Effector memory CD4-positive, alpha-beta T cell (primary cell): ENCODE measurements around the gene IL36B.

Experiments
- DNase-seq, 3 donors: peaks; one replicate each; pipeline ENCODE4 v3.0.0-alpha.2; 2020
- H3K27ac ChIP-seq: 2 replicates; pipeline ENCODE4 v1.7.0; 2013; ENCODE audit warnings: mild to moderate bottlenecking, low read length, moderate library complexity; ENCODE audit not compliant: insufficient read depth, poor library complexity, severe bottlenecking
- H3K27me3 ChIP-seq: replicated peaks from 2 replicates; pipeline ENCODE4 v1.7.0; 2013; ENCODE audit warnings: mild to moderate bottlenecking, low read length; ENCODE audit not compliant: insufficient read depth, control insufficient read depth, poor library complexity, severe bottlenecking
- H3K36me3 ChIP-seq: 2 replicates; pipeline ENCODE4 v1.7.0; 2013; ENCODE audit warnings: mild to moderate bottlenecking, low read length, moderate library complexity; ENCODE audit not compliant: control insufficient read depth, insufficient read depth
- H3K4me1 ChIP-seq: 2 replicates; pipeline ENCODE4 v1.7.0; 2013; ENCODE audit warnings: low read length, mild to moderate bottlenecking; ENCODE audit not compliant: control insufficient read depth, insufficient read depth, poor library complexity, severe bottlenecking
- H3K4me3 ChIP-seq: 2 replicates; pipeline ENCODE4 v1.7.0; 2013; ENCODE audit warnings: low read length, low read depth, mild to moderate bottlenecking; ENCODE audit not compliant: insufficient read depth, poor library complexity, severe bottlenecking
- H3K9me3 ChIP-seq: 2 replicates; pipeline ENCODE4 v1.7.0; 2013; ENCODE audit warnings: mild to moderate bottlenecking, low read length, moderate library complexity; ENCODE audit not compliant: control insufficient read depth

The IL36B gene

GRCh38 chr2:113067681-113068080 lies 15.0 kb upstream of the IL36B start, which contains the start of gene IL1F10:
Gene IL1F10 (plus strand): TSS chr2:113067970. CDS start chr2:113072739, 4,769 bp downstream.
- Histone ChIP-seq H3K27ac (no peak within 1 kb of the TSS), H3K27me3 (no peaks in the 10 kb centered on the region)
- DNase-seq = no peak

GRCh38 chr2:113064898-113065297 lies 12.2 kb upstream of the IL36B start:
- Histone ChIP-seq H3K4me3 (no peak overlapping the region), H3K9me3 (no peaks in the 10 kb centered on the region), H3K27me3 (no peaks in the 10 kb centered on the region), H3K27ac (no peak overlapping the region), H3K4me1 (no peaks in the 10 kb centered on the region), H3K36me3 (no peaks in the 10 kb centered on the region)
- DNase-seq = no peak

More at GRCh38 chr2:113067681-113068080, 15.0 kb upstream of the IL36B start, which contains the start of gene IL1F10:
- H3K4me3 ChIP-seq = no peak within 1 kb of the TSS
- no peaks in the 10 kb centered on the region for H3K4me1 ChIP-seq
- no peaks in the 10 kb centered on the region for H3K36me3 ChIP-seq
- no peaks in the 10 kb centered on the region for H3K9me3 ChIP-seq

GRCh38 chr2:113064281-113064680 lies 11.6 kb upstream of the IL36B start:
- Histone ChIP-seq H3K27ac (no peak overlapping the region), H3K4me3 (no peak overlapping the region), H3K36me3 (no peaks in the 10 kb centered on the region), H3K9me3 (no peaks in the 10 kb centered on the region), H3K27me3 (no peaks in the 10 kb centered on the region), H3K4me1 (no peaks in the 10 kb centered on the region)
- no peak for DNase-seq

- Histone ChIP-seq H3K4me3 (no peak overlapping the region), H3K27ac (no peak overlapping the region), H3K36me3 (no peaks in the 10 kb centered on the region), H3K4me1 (no peaks in the 10 kb centered on the region), H3K27me3 (no peaks in the 10 kb centered on the region), H3K9me3 (no peaks in the 10 kb centered on the region)
- DNase-seq = no peak
Measured at GRCh38 chr2:113061896-113062770, 9.5 kb upstream of the IL36B start.

- Histone ChIP-seq H3K9me3 (no peaks in the 10 kb centered on the region), H3K27me3 (no peaks in the 10 kb centered on the region), H3K27ac (no peak overlapping the region), H3K36me3 (no peaks in the 10 kb centered on the region), H3K4me1 (no peaks in the 10 kb centered on the region), H3K4me3 (no peak overlapping the region)
- no peak for DNase-seq
Measured at GRCh38 chr2:113061241-113061640, 8.6 kb upstream of the IL36B start.

- no peaks in the 10 kb centered on the region for H3K36me3 ChIP-seq
- H3K4me3 ChIP-seq = no peak overlapping the region
- H3K9me3 ChIP-seq = no peaks in the 10 kb centered on the region
- DNase-seq = no peak
- no peaks in the 10 kb centered on the region for H3K27me3 ChIP-seq
- H3K4me1 ChIP-seq = no peaks in the 10 kb centered on the region
- no peak overlapping the region for H3K27ac ChIP-seq
Measured at GRCh38 chr2:113060796-113061195, 8.1 kb upstream of the IL36B start.

GRCh38 chr2:113060396-113060795 lies 7.7 kb upstream of the IL36B start:
- Histone ChIP-seq H3K27me3 (no peaks in the 10 kb centered on the region), H3K27ac (no peak overlapping the region), H3K4me1 (no peaks in the 10 kb centered on the region), H3K36me3 (no peaks in the 10 kb centered on the region), H3K9me3 (no peaks in the 10 kb centered on the region), H3K4me3 (no peak overlapping the region)
- DNase-seq = no peak

- H3K4me1 ChIP-seq = no peaks in the 10 kb centered on the region
- no peak for DNase-seq
- H3K9me3 ChIP-seq = no peaks in the 10 kb centered on the region
- H3K27me3 ChIP-seq = no peaks in the 10 kb centered on the region
- no peak within 1 kb of the TSS for H3K27ac ChIP-seq
- no peaks in the 10 kb centered on the region for H3K36me3 ChIP-seq
- H3K4me3 ChIP-seq = no peak within 1 kb of the TSS
Measured at GRCh38 chr2:113058998-113059960, 6.6 kb upstream of the IL36B start, which contains the start of gene IL36RN. Gene IL36RN (plus strand): TSS chr2:113059198. CDS start chr2:113059439, 241 bp downstream.

- Histone ChIP-seq H3K27ac (no peak overlapping the region), H3K4me1 (no peaks in the 10 kb centered on the region), H3K27me3 (no peaks in the 10 kb centered on the region), H3K4me3 (no peak overlapping the region), H3K9me3 (no peaks in the 10 kb centered on the region), H3K36me3 (no peaks in the 10 kb centered on the region)
- no peak for DNase-seq
Measured at GRCh38 chr2:113058411-113058994, 5.8 kb upstream of the IL36B start.
